Liver (tissue), 9 donors: ENCODE data around the gene SYDE2. TPM values are rescaled to one million over a fixed set of nuclear protein-coding genes. Genes with fewer than 3 reads are reported as not detected.
A peak's percentile ranks its signal among the peaks of the same experiment; 100 is the strongest.

ENCODE experiments used
- DNase-seq: peaks from one replicate; pipeline ENCODE4 v3.0.0-alpha.2; 2017; ENCODE audit warnings: low spot score
- H3K27ac ChIP-seq, 2 donors: one replicate each; pipeline ENCODE4 v1.7.0; 2013; ENCODE audit warnings: inconsistent platforms in 2 of 2, low read length in 2 of 2, control low read depth in 1 of 2, low read depth in 1 of 2, mild to moderate bottlenecking in 1 of 2
- H3K27me3 ChIP-seq, 4 donors: one replicate each; pipeline versions ENCODE4 v1.6.1 to v1.7.0; 2013; ENCODE audit warnings: low read length in 3 of 4, inconsistent platforms in 1 of 4, mild to moderate bottlenecking in 1 of 4, moderate library complexity in 1 of 4; ENCODE audit not compliant: control insufficient read depth in 4 of 4, insufficient read depth in 4 of 4
- H3K36me3 ChIP-seq, 4 donors: one replicate each; pipeline versions ENCODE4 v1.6.1 to v1.7.0; 2013; ENCODE audit warnings: low read length in 3 of 4, mild to moderate bottlenecking in 3 of 4, low read depth in 1 of 4, moderate library complexity in 1 of 4; ENCODE audit not compliant: control insufficient read depth in 4 of 4, insufficient read depth in 3 of 4
- H3K4me1 ChIP-seq, 4 donors: one replicate each; pipeline versions ENCODE4 v1.6.1 to v1.7.0; 2013; ENCODE audit warnings: low read length in 3 of 4, mild to moderate bottlenecking in 3 of 4, moderate library complexity in 1 of 4; ENCODE audit not compliant: control insufficient read depth in 4 of 4, insufficient read depth in 4 of 4
- H3K4me3 ChIP-seq, 3 donors: one replicate each; pipeline versions ENCODE4 v1.6.1 to v1.7.0; 2013; ENCODE audit warnings: low read length in 3 of 3, control low read depth in 1 of 3, low read depth in 1 of 3, mild to moderate bottlenecking in 1 of 3
- H3K9ac ChIP-seq, 2 donors: one replicate each; pipeline ENCODE4 v1.7.0; 2013; ENCODE audit warnings: low read length in 2 of 2, mild to moderate bottlenecking in 2 of 2, moderate library complexity in 2 of 2, control low read depth in 1 of 2, low read depth in 1 of 2
- H3K9me3 ChIP-seq, 4 donors: one replicate each; pipeline versions ENCODE4 v1.6.1 to v1.7.0; 2013; ENCODE audit warnings: low read length in 3 of 4; ENCODE audit not compliant: control insufficient read depth in 4 of 4
- EGR1 ChIP-seq, 2 donors: IDR thresholded peaks; 2 replicates each; pipeline ENCODE4 v1.6.1; 2016 to 2018; ENCODE audit warnings: antibody characterized with exemption in 2 of 2, low read depth in 2 of 2
- FOXA1 ChIP-seq: IDR thresholded peaks from 2 replicates; pipeline ENCODE4 v1.6.1; 2016; ENCODE audit warnings: antibody characterized with exemption
- FOXA2 ChIP-seq: IDR thresholded peaks from 2 replicates; pipeline ENCODE4 v1.6.1; 2016; ENCODE audit warnings: antibody characterized with exemption
- GABPA ChIP-seq, 2 donors: IDR thresholded peaks in 1 of 2; conservative IDR thresholded peaks in 1 of 2; 2 replicates each; pipeline ENCODE4 v1.6.1; 2016; ENCODE audit warnings: antibody characterized with exemption in 2 of 2, mild to moderate bottlenecking in 1 of 2, moderate library complexity in 1 of 2
- HNF4A ChIP-seq, 2 donors: conservative IDR thresholded peaks; 2 replicates each; pipeline ENCODE4 v1.6.1; 2016; ENCODE audit warnings: antibody characterized with exemption in 2 of 2, mild to moderate bottlenecking in 2 of 2
- HNF4G ChIP-seq: IDR thresholded peaks from 2 replicates; pipeline ENCODE4 v1.6.1; 2016; ENCODE audit warnings: antibody characterized with exemption
- JUND ChIP-seq, 2 donors: IDR thresholded peaks; 2 replicates each; pipeline ENCODE4 v1.6.1; 2016; ENCODE audit warnings: antibody characterized with exemption in 2 of 2
- NR2F2 ChIP-seq: IDR thresholded peaks from 2 replicates; pipeline ENCODE4 v1.6.1; 2016; ENCODE audit warnings: antibody characterized with exemption
- RAD21 ChIP-seq, 2 donors: IDR thresholded peaks; 2 replicates each; pipeline ENCODE4 v1.6.1; 2016; ENCODE audit warnings: antibody characterized with exemption in 2 of 2, mild to moderate bottlenecking in 2 of 2
- RXRA ChIP-seq, 2 donors: IDR thresholded peaks; 2 replicates each; pipeline ENCODE4 v1.6.1; 2017 to 2018; ENCODE audit warnings: antibody characterized with exemption in 2 of 2, mild to moderate bottlenecking in 1 of 2
- SP1 ChIP-seq: IDR thresholded peaks from 2 replicates; pipeline ENCODE4 v1.6.1; 2018; ENCODE audit warnings: antibody characterized with exemption, mild to moderate bottlenecking
- TAF1 ChIP-seq: conservative IDR thresholded peaks from 2 replicates; pipeline ENCODE4 v1.6.1; 2016; ENCODE audit warnings: antibody characterized with exemption, mild to moderate bottlenecking
- YY1 ChIP-seq: IDR thresholded peaks from 2 replicates; pipeline ENCODE4 v1.6.1; 2016; ENCODE audit warnings: antibody characterized with exemption, mild to moderate bottlenecking
- WGBS: extraction: QIAGEN DNeasy Blood & Tissue Kit; methylation state at CpG from one replicate; pipeline ENCODE4 v1.1.7; 2013; 5-methylcytosine and 5-hydroxymethylcytosine counted together
- polyA plus RNA-seq, 2 donors: library from polyadenylated mRNA; stranded (reverse) in 1 of 2; unstranded in 1 of 2; fragments of 200-250 nt in 1 of 2; fragments of >200 nt in 1 of 2; fragmentation: Nextera tagmentation in 1 of 2; extraction: Ambion mirVana in 1 of 2; gene quantifications; one replicate each; pipeline versions ENCODE4 v1.2.1 to v1.2.3, GENCODE V29; 2013 to 2015
- total RNA-seq, 2 donors: library from RNA; depleted of rRNA; stranded (reverse); fragments of >200 nt; gene quantifications; one replicate each; pipeline ENCODE4 v1.2.3, GENCODE V29; 2014
- TF ChIP-seq, protein P1 (sequence below): IDR thresholded peaks from 2 replicates; pipeline ENCODE4 v1.6.1; 2016; ENCODE audit warnings: antibody characterized with exemption
- TF ChIP-seq, protein P2 (sequence below): IDR thresholded peaks from 2 replicates; pipeline ENCODE4 v1.6.1; 2016; ENCODE audit warnings: antibody characterized with exemption
- TF ChIP-seq, protein P3 (sequence below): fragments of 150-350 bp; IDR thresholded peaks from 2 replicates; pipeline ENCODE4 v1.5.1; 2017; ENCODE audit warnings: improper control_type of control experiment, low read depth, low read length; ENCODE audit not compliant: missing input control
- TF ChIP-seq, protein P4 (sequence below): IDR thresholded peaks from 2 replicates; pipeline ENCODE4 v1.6.1; 2016; ENCODE audit warnings: antibody characterized with exemption
- TF ChIP-seq, protein P5 (sequence below): IDR thresholded peaks from 2 replicates; pipeline ENCODE4 v1.6.1; 2016; ENCODE audit warnings: antibody characterized with exemption, mild to moderate bottlenecking
- donor health status: healthy.
- donor health status: healthy.
- donor health status: healthy.
- donor health status: healthy.
- donor health status: healthy.

SYDE2 gene
- total and polyA plus RNA-seq, 4 donors: 1.3 to 11.5 (median 3.7) TPM

DNA sequence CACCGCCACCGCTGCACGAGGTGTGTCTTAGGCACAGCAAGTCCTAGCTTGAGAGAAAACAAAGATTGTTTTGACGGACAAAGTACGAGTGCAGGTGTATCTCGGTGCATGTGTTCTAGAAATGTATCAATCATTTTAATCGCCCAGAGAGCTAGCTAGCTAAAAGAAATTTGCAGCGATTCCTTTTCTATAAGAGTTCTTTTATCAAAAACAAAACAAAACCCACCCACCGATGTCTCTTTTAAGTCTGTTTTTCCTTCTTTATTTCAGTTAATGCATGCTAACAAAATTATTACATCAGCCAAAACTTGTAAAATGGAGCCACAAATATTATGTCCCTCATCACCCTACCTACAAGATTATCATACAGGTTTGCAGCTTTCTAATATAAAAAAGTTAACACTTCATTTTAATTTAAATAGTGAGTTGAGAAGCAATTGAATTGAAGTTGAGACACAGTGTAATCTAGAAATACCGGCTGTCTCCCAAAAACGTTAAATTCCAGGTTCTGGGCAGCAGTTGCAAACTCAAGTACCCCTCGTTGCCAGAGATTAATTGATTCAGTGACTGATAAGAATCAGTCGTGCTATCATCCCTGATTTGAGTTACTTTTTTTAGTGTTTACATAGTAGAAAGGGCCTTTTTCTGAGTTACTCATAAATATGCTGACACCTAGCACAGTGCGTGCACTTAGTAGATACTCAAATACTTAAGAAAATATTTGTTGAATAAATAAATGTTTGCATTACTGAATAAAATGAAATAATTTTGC, 1.5 kb upstream of the SYDE2 start:
- Histone ChIP-seq H3K27ac (peak overlapping the region; percentile 90 to 93), H3K9me3 (no peaks in the 10 kb centered on the region), H3K4me1 (peaks cover 0 to 20% (median 6%) of the 10 kb centered on the region in 4 donors), H3K27me3 (peaks cover 0 to under 1% (median 0%) of the 10 kb centered on the region in 4 donors), H3K9ac (peak overlapping the region in 1 of 2 donors; percentile 72), H3K4me3 (peak overlapping the region; percentile 61 to 91 (median 84)), H3K36me3 (no peaks in the 10 kb centered on the region)
- TF ChIP-seq, protein P1, sequence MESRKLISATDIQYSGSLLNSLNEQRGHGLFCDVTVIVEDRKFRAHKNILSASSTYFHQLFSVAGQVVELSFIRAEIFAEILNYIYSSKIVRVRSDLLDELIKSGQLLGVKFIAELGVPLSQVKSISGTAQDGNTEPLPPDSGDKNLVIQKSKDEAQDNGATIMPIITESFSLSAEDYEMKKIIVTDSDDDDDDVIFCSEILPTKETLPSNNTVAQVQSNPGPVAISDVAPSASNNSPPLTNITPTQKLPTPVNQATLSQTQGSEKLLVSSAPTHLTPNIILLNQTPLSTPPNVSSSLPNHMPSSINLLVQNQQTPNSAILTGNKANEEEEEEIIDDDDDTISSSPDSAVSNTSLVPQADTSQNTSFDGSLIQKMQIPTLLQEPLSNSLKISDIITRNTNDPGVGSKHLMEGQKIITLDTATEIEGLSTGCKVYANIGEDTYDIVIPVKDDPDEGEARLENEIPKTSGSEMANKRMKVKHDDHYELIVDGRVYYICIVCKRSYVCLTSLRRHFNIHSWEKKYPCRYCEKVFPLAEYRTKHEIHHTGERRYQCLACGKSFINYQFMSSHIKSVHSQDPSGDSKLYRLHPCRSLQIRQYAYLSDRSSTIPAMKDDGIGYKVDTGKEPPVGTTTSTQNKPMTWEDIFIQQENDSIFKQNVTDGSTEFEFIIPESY: no peak
- TF ChIP-seq YY1: no peak
- TF ChIP-seq RAD21 (IDR thresholded peaks at IDR 0.05): no peak
- no peak for TF ChIP-seq RXRA (IDR thresholded peaks at IDR 0.05)
- no peak for TF ChIP-seq EGR1 (IDR thresholded peaks at IDR 0.05; ENCODE audit: low read depth in 2 of 2)
- no peak for TF ChIP-seq HNF4A (conservative IDR thresholded peaks at IDR 0.05)
- TF ChIP-seq, protein P2, sequence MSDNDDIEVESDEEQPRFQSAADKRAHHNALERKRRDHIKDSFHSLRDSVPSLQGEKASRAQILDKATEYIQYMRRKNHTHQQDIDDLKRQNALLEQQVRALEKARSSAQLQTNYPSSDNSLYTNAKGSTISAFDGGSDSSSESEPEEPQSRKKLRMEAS: no peak
- TF ChIP-seq FOXA1: no peak
- no peak for TF ChIP-seq HNF4G
- no peak for TF ChIP-seq FOXA2
- no peak for TF ChIP-seq JUND (IDR thresholded peaks at IDR 0.05)
- TF ChIP-seq, protein P3, sequence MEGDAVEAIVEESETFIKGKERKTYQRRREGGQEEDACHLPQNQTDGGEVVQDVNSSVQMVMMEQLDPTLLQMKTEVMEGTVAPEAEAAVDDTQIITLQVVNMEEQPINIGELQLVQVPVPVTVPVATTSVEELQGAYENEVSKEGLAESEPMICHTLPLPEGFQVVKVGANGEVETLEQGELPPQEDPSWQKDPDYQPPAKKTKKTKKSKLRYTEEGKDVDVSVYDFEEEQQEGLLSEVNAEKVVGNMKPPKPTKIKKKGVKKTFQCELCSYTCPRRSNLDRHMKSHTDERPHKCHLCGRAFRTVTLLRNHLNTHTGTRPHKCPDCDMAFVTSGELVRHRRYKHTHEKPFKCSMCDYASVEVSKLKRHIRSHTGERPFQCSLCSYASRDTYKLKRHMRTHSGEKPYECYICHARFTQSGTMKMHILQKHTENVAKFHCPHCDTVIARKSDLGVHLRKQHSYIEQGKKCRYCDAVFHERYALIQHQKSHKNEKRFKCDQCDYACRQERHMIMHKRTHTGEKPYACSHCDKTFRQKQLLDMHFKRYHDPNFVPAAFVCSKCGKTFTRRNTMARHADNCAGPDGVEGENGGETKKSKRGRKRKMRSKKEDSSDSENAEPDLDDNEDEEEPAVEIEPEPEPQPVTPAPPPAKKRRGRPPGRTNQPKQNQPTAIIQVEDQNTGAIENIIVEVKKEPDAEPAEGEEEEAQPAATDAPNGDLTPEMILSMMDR: no peak
- TF ChIP-seq SP1: no peak
- no peak for TF ChIP-seq GABPA (IDR thresholded peaks at IDR 0.05 in 1 of 2, conservative IDR thresholded peaks at IDR 0.05 in 1 of 2)
- TF ChIP-seq, protein P4, sequence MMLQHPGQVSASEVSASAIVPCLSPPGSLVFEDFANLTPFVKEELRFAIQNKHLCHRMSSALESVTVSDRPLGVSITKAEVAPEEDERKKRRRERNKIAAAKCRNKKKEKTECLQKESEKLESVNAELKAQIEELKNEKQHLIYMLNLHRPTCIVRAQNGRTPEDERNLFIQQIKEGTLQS: no peak
- TF ChIP-seq, protein P5, sequence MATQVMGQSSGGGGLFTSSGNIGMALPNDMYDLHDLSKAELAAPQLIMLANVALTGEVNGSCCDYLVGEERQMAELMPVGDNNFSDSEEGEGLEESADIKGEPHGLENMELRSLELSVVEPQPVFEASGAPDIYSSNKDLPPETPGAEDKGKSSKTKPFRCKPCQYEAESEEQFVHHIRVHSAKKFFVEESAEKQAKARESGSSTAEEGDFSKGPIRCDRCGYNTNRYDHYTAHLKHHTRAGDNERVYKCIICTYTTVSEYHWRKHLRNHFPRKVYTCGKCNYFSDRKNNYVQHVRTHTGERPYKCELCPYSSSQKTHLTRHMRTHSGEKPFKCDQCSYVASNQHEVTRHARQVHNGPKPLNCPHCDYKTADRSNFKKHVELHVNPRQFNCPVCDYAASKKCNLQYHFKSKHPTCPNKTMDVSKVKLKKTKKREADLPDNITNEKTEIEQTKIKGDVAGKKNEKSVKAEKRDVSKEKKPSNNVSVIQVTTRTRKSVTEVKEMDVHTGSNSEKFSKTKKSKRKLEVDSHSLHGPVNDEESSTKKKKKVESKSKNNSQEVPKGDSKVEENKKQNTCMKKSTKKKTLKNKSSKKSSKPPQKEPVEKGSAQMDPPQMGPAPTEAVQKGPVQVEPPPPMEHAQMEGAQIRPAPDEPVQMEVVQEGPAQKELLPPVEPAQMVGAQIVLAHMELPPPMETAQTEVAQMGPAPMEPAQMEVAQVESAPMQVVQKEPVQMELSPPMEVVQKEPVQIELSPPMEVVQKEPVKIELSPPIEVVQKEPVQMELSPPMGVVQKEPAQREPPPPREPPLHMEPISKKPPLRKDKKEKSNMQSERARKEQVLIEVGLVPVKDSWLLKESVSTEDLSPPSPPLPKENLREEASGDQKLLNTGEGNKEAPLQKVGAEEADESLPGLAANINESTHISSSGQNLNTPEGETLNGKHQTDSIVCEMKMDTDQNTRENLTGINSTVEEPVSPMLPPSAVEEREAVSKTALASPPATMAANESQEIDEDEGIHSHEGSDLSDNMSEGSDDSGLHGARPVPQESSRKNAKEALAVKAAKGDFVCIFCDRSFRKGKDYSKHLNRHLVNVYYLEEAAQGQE: no peak
- no peak for TF ChIP-seq NR2F2
- TF ChIP-seq TAF1: no peak
- DNase-seq: no peak
- WGBS: 6% methylated on average over 14 of the region's 14 CpGs
